ENCODE data around the gene KANSL1. TPM values are rescaled to one million over a fixed set of nuclear protein-coding genes. Genes with fewer than 3 reads are reported as not detected.
"Not testable (repeated sequence)": the region's sequence is repeated elsewhere in the genome, so short reads cannot be mapped to it uniquely, and the experiment has no call there.

Gene KANSL1
- total and polyA plus RNA-seq, 3 experiments from 2014 or later, result 20.9 to 70.7 (median 69.2) TPM

GRCh38 chr17:46108550-46109110 is 84.6 kb downstream of the KANSL1 start:
- ChIA-PET POLR2A (interaction anchor here (1.1 kb wide), 1 partner anchor 8 kb away, joined by 3 read pairs; no protein-coding TSS in a partner anchor), CTCF (interaction anchor here (1.0 to 1.3 kb wide), 2 partner anchors 85 to 106 kb away, joined by 3 to 4 read pairs; partner anchors contain the start of gene KANSL1)
- no peaks in the 10 kb centered on the region for H3K9me3 ChIP-seq (ENCODE audit: low read length)
- DNase-seq, result no peak
- no peaks in the 10 kb centered on the region for H3K27me3 ChIP-seq (ENCODE audit: insufficient read depth, low read length, poor library complexity, severe bottlenecking)
- Mint-ChIP-seq H3K9me3 (no peaks in the 10 kb centered on the region), H3K4me3 (peak overlapping the region in 2 of 7 donors; percentile 4 to 65), H3K36me3 (peaks cover 0 to 5% (median 0%) of the 10 kb centered on the region in 3 donors), H3K4me1 (peaks cover 81 to 96% (median 86%) of the 10 kb centered on the region in 3 donors), H3K27me3 (no peaks in the 10 kb centered on the region), H3K27ac (peak overlapping the region in 7 of 8 donors; percentile 26 to 79 (median 48))
- no peaks in the 10 kb centered on the region for H3K36me3 ChIP-seq (ENCODE audit: insufficient read depth, low read length)
- no peak overlapping the region for H3K4me3 ChIP-seq (ENCODE audit: low read length)
- H3K4me1 ChIP-seq (ENCODE audit: insufficient read depth, low read length), result peaks cover 65% of the 10 kb centered on the region
- no peak overlapping the region for H3K27ac ChIP-seq (ENCODE audit: low read depth, low read length)

- Histone ChIP-seq H3K27me3 (ENCODE audit: insufficient read depth, low read length, poor library complexity, severe bottlenecking) (no peaks in the 10 kb centered on the region), H3K36me3 (ENCODE audit: insufficient read depth, low read length) (no peaks in the 10 kb centered on the region), H3K9me3 (ENCODE audit: low read length) (no peaks in the 10 kb centered on the region), H3K4me1 (ENCODE audit: insufficient read depth, low read length) (peaks cover 65% of the 10 kb centered on the region), H3K4me3 (ENCODE audit: low read length) (no peak overlapping the region), H3K27ac (ENCODE audit: low read depth, low read length) (no peak overlapping the region)
- Mint-ChIP-seq H3K27ac (peak overlapping the region; percentile 3 to 81 (median 52)), H3K36me3 (peaks cover 0 to 5% (median 0%) of the 10 kb centered on the region in 3 donors), H3K4me3 (peak overlapping the region in 2 of 7 donors; percentile 6 to 22), H3K9me3 (no peaks in the 10 kb centered on the region), H3K27me3 (no peaks in the 10 kb centered on the region), H3K4me1 (peaks cover 80 to 96% (median 86%) of the 10 kb centered on the region in 3 donors)
- no peak for DNase-seq
- CTCF ChIA-PET, result no interaction called here
- POLR2A ChIA-PET, result interaction anchor here (1.1 kb wide), 1 partner anchor 8 kb away, joined by 3 read pairs; no protein-coding TSS in a partner anchor
Measured at GRCh38 chr17:46108120-46108519, 85.1 kb downstream of the KANSL1 start.

DNA sequence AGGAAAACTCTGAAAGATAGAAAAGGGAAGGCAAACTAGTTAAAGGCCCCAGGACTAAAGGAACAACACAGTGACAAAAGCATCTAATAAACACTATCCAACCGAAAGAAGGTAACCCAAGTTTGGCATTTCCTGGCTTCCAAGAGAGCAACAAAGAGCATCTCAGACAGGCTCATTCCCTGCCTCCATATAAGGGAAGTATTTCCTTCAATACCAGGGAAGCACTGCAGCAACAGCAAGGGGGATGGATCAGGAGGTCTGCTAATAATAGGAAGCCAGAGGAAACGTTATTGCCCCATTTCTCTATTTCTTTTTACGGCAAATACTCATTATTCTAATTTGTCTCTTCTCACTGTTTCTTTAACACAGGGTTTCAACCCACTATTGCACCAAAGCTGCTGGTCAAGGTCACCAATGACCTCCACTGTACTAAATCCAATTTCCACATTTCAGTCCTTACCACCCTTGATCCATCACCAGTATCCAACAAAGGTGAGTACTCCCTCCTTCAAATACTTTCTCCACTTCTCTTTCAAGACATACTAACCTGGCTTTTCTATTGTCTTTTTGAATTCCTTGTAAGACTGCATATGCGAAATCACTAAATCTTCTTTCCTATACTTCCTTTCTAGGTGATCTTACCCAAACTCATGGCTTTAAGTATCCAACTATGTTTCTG is 86.1 kb downstream of the KANSL1 start:
- Histone ChIP-seq H3K4me3 (ENCODE audit: low read length) (no peak overlapping the region), H3K27me3 (ENCODE audit: insufficient read depth, low read length, poor library complexity, severe bottlenecking) (no peaks in the 10 kb centered on the region), H3K36me3 (ENCODE audit: insufficient read depth, low read length) (no peaks in the 10 kb centered on the region), H3K4me1 (ENCODE audit: insufficient read depth, low read length) (peaks cover 58% of the 10 kb centered on the region), H3K9me3 (ENCODE audit: low read length) (no peaks in the 10 kb centered on the region), H3K27ac (ENCODE audit: low read depth, low read length) (no peak overlapping the region)
- H3K27ac Mint-ChIP-seq, result peak overlapping the region; percentile 10 to 81 (median 42)
- H3K36me3 Mint-ChIP-seq, result peaks cover 0 to 2% (median 0%) of the 10 kb centered on the region in 3 donors
- peak overlapping the region in 4 of 7 donors; percentile 5 to 14 (median 11) for H3K4me3 Mint-ChIP-seq
- peaks cover 81 to 98% (median 89%) of the 10 kb centered on the region in 3 donors for H3K4me1 Mint-ChIP-seq
- DNase-seq, result no peak
- ChIA-PET CTCF (no interaction called here), POLR2A (no interaction called here)
- no peaks in the 10 kb centered on the region for H3K27me3 Mint-ChIP-seq
- no peaks in the 10 kb centered on the region for H3K9me3 Mint-ChIP-seq

DNA sequence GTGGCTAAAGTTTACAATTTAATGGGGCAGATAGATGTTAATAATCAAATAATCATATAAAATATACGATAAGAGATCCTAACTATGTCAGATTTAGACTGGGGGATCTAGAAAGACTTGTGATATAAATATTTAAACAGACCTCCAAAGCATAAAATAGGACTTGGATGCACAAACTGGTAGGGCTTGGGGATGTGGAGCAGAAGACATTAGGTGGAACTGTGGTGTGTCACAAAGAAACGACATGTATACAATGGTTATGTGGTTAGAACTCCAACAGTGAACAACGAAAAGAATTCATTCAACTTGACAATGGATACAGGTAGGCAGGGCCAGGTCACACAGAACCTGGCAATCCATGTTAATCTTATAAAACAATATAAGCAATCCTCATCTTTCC is 90.4 kb downstream of the KANSL1 start:
- POLR2A ChIA-PET; H3K36me3 Mint-ChIP-seq; H3K27ac ChIP-seq (ENCODE audit: low read depth, low read length); H3K27me3 ChIP-seq (ENCODE audit: insufficient read depth, low read length, poor library complexity, severe bottlenecking); H3K36me3 ChIP-seq (ENCODE audit: insufficient read depth, low read length); H3K4me3 ChIP-seq (ENCODE audit: low read length); CTCF ChIA-PET; H3K9me3 ChIP-seq (ENCODE audit: low read length); DNase-seq; H3K9me3 Mint-ChIP-seq; H3K27me3 Mint-ChIP-seq: not testable (repeated sequence)
- Mint-ChIP-seq H3K27ac (peak overlapping the region; percentile 6 to 82 (median 42)), H3K4me3 (peak overlapping the region in 3 of 7 donors; percentile 3 to 35 (median 18)), H3K4me1 (peaks cover 72 to 94% (median 86%) of the 10 kb centered on the region in 3 donors)
- H3K4me1 ChIP-seq (ENCODE audit: insufficient read depth, low read length), result peaks cover 44% of the 10 kb centered on the region

DNA sequence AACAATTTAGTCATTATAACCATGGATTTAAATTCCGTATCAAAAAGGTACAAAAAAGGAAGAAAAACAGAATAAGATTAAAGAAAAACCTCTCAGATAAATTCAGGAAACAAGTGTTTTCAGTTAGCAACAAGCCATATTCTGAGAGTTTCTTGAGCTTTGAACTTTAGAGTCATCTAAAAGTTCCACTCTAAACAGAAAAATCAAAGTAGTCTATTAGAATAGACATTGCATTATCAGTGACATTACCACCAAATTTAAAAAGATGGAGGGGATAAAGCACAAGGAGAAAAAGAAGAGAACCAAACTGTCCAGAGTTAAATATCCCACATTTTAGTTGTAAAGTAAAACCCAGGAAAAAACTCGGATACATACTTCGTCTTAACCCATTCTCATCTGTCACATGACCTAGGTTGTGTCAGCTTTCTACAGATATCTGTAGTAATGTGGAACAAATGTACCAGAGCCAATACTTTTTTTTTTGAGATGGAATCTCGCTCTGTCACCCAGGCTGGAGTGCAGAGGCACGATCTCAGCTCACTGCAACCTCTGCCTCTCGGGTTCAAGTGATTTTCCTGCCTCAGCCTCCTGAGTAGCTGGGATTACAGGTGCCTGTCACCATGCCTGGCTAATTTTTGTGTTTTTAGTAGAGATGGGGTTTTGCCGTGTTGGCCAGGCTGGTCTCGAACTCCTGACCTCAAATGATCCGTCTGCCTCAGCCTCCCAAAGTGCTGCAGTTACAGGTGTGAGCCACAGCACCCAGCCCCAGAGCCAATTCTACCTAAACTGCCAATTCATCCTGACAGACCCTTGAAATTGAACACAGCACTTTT is 91.2 kb downstream of the KANSL1 start:
- H3K4me3 ChIP-seq (ENCODE audit: low read length); DNase-seq; H3K27ac ChIP-seq (ENCODE audit: low read depth, low read length); H3K27me3 Mint-ChIP-seq; H3K9me3 ChIP-seq (ENCODE audit: low read length); H3K27me3 ChIP-seq (ENCODE audit: insufficient read depth, low read length, poor library complexity, severe bottlenecking); CTCF ChIA-PET; H3K36me3 Mint-ChIP-seq; POLR2A ChIA-PET; H3K9me3 Mint-ChIP-seq; H3K36me3 ChIP-seq (ENCODE audit: insufficient read depth, low read length): not testable (repeated sequence)
- Mint-ChIP-seq H3K27ac (peak overlapping the region; percentile 18 to 73 (median 52)), H3K4me1 (peaks cover 72 to 94% (median 86%) of the 10 kb centered on the region in 3 donors), H3K4me3 (peak overlapping the region in 5 of 7 donors; percentile 1 to 54 (median 29))
- peaks cover 36% of the 10 kb centered on the region for H3K4me1 ChIP-seq (ENCODE audit: insufficient read depth, low read length)

- H3K4me3 ChIP-seq (ENCODE audit: low read length), result no peak overlapping the region
- H3K4me1 ChIP-seq (ENCODE audit: insufficient read depth, low read length), result peaks cover 32% of the 10 kb centered on the region
- Mint-ChIP-seq H3K9me3 (no peaks in the 10 kb centered on the region), H3K4me3 (peak overlapping the region in 3 of 7 donors; percentile 9 to 36 (median 30)), H3K27ac (peak overlapping the region in 5 of 8 donors; percentile 16 to 30 (median 19)), H3K36me3 (peaks cover 0 to 1% (median 0%) of the 10 kb centered on the region in 3 donors), H3K27me3 (no peaks in the 10 kb centered on the region), H3K4me1 (peaks cover 65 to 90% (median 83%) of the 10 kb centered on the region in 3 donors)
- H3K9me3 ChIP-seq (ENCODE audit: low read length), result no peaks in the 10 kb centered on the region
- no peaks in the 10 kb centered on the region for H3K27me3 ChIP-seq (ENCODE audit: insufficient read depth, low read length, poor library complexity, severe bottlenecking)
- H3K36me3 ChIP-seq (ENCODE audit: insufficient read depth, low read length), result no peaks in the 10 kb centered on the region
- ChIA-PET CTCF (interaction anchor here (1.3 kb wide), 1 partner anchor 26 kb away, joined by 4 read pairs; no protein-coding TSS in a partner anchor), POLR2A (interaction anchor here (0.5 to 1.2 kb wide), 2 partner anchors 8 to 92 kb away, joined by 3 read pairs; partner anchors contain the start of gene KANSL1)
- no peak for DNase-seq
- peak overlapping the region; percentile 13 for H3K27ac ChIP-seq (ENCODE audit: low read depth, low read length)
Measured at GRCh38 chr17:46100590-46100989, 92.6 kb downstream of the KANSL1 start.

DNA sequence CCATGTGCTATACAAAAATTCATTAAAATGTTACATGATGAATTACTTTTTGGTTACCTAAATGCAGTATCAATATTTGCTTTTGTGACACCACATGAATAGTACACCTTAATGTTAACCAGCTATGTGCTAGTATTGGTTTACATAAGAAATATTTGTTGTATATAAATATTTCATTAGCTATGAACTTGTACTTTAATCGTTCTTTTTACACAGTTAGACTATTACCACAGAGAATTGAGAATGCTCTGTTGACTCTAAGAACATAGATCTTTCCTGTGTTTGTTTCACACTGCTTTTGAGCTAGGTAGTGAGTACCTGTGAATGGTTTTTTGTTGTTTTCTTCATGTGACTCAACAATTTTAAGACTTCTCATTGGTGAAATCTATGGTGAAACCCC is 93.4 kb downstream of the KANSL1 start:
- peaks cover 37% of the 10 kb centered on the region for H3K4me1 ChIP-seq (ENCODE audit: insufficient read depth, low read length)
- H3K36me3 Mint-ChIP-seq, result peaks cover 0 to 3% (median 1%) of the 10 kb centered on the region in 3 donors

More for the DNA sequence above, 93.4 kb downstream of the KANSL1 start:
- Histone ChIP-seq H3K4me3 (ENCODE audit: low read length) (no peak overlapping the region), H3K27me3 (ENCODE audit: insufficient read depth, low read length, poor library complexity, severe bottlenecking) (no peaks in the 10 kb centered on the region), H3K36me3 (ENCODE audit: insufficient read depth, low read length) (no peaks in the 10 kb centered on the region), H3K27ac (ENCODE audit: low read depth, low read length) (no peak overlapping the region), H3K9me3 (ENCODE audit: low read length) (no peaks in the 10 kb centered on the region)
- POLR2A ChIA-PET, result interaction anchor here (1.2 kb wide), 1 partner anchor 9 kb away, joined by 3 read pairs; no protein-coding TSS in a partner anchor
- H3K4me3 Mint-ChIP-seq, result no peak overlapping the region
- H3K9me3 Mint-ChIP-seq, result no peaks in the 10 kb centered on the region
- DNase-seq, result no peak
- peak overlapping the region in 1 of 8 donors; percentile 18 for H3K27ac Mint-ChIP-seq
- peaks cover 68 to 90% (median 89%) of the 10 kb centered on the region in 3 donors for H3K4me1 Mint-ChIP-seq
- CTCF ChIA-PET, result interaction anchor here (1.3 kb wide), 1 partner anchor 26 kb away, joined by 4 read pairs; no protein-coding TSS in a partner anchor
- no peaks in the 10 kb centered on the region for H3K27me3 Mint-ChIP-seq

Measured in CD8-positive, alpha-beta memory T cell (primary cell).